Measurements from ENCODE around the gene ANO2.

ANO2 gene

DNA sequence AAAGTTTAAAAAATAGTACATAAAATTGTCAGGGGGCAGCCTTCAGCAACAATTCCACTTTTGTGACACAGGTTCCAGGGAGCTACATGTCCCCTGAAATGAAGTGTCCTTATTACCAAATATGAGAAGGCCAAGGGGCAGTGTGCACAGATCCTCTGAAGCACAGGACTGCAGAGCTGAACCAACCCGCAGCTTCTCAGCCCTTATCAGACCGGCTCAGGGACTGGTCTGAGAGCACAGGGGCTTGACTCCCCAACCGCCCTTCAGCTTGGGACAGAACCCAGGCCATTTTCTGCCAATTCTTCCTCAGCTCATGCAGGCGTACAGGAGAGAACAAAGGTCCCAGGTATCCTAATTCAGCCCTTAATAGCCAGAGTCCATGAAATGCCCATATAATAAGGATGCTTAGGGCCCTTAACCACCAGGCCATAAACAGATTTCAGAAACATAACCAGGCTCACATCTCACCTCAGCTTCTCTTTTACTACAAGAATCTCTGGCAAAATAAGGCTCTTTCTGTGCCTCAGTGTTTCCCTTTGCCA, 221.3 kb downstream of the ANO2 start:
- DNase-seq (ENCODE audit: low read depth in 2 of 2), result no peak

GRCh38 chr12:5723071-5723470, 222.0 kb downstream of the ANO2 start:
- no peak for DNase-seq (ENCODE audit: low read depth in 2 of 2)

DNA sequence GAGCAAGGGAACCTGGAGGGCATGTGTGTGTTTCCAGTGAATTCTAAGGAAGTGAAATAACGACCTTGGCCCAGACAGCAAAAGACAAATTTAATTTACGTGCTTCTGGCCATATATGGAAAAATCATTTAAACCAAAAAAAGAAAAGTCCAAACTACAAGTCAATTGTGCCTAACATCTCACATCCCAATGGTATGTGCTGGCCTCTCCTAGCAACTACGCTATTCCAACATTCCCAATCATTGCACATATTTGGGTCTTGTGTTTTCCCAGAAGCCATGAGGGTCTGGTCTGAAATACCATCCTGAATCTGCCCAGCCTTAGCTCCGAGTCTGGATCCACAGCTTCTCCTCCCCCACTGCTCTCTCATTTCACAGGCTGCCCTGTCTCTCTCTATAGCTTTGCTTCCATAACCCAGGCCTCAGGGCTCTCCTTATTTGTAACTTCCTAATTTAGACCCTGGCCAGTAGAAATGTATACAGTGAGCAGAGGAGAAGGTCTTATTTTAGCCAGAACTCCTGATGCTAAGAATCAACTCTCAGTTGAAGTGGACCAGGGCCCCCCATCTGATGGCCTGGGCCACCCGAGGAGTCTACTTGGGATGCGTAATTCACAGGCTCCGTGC, 224.6 kb downstream of the ANO2 start:
- no peak for DNase-seq (ENCODE audit: low read depth in 2 of 2)

DNA sequence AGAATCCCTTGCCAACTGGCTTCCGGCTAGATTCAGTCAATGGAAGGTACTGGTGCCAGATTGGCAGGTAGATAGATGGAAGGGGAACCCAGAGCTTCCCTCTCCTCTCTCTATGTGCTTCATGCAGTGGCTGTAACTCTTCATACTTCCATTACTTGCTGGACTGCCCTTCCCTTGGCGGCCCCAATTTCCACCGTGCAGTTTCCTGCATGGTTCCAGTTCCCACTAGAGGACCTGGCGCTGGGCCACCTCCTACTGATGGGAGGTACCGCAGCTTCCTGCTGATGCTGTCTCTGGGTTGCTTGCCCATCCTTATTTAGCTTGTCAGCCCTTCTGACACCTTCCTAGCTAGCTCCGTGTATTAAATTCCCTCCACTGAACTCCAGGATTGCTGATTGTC, 226.4 kb downstream of the ANO2 start:
- no peak for DNase-seq (ENCODE audit: low read depth in 2 of 2)

DNA sequence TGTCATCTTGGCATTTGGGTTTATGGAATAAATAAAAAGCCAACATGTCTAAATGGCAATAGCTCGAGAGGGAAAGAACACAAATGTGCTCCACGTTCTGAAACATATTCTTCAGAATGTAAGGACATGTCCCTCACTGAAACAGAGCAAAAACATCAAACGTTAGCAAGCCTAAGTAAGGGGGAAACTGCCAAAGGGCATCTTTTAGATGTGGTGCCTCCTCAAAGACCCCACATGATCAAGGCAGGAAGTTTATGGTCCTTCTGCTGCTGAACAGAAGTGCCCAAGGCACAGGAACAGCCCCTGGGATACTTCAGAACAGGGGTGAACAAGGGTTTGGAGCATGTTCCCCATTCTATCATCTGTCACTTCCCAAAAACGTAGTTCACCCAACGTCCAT, 227.0 kb downstream of the ANO2 start:
- DNase-seq (ENCODE audit: low read depth in 2 of 2), result no peak

DNA sequence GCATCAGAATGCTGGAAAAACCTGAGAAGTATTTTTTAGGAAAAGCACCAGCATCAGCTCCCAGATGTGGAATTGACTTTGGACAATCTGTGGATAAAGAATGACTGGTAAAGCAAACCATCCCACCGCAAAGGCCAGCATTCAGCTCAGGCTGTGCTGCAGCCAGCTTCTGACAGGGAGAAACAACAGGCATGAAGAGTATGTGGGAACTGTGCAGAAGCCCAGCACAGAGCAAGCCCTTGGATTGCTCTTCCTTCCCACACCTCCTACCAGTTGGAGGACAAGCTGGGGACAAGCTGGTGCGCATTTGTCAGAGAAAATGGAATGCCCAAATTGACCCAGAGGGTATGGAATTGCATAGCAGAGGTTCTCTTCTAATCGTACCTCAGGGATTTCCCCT, 228.1 kb downstream of the ANO2 start:
- no peak for DNase-seq (ENCODE audit: low read depth in 2 of 2)

- DNase-seq (ENCODE audit: low read depth in 2 of 2), result no peak
These were observed 228.9 kb downstream of the ANO2 start for GRCh38 chr12:5716201-5716600.

- DNase-seq (ENCODE audit: low read depth in 2 of 2), result no peak
These were observed 230.0 kb downstream of the ANO2 start for GRCh38 chr12:5715021-5715420.

- DNase-seq (ENCODE audit: low read depth in 2 of 2), result no peak
These were observed 231.4 kb downstream of the ANO2 start for GRCh38 chr12:5713599-5714081.

GRCh38 chr12:5710260-5710878, 234.7 kb downstream of the ANO2 start:
- DNase-seq (ENCODE audit: low read depth in 2 of 2), result no peak

DNA sequence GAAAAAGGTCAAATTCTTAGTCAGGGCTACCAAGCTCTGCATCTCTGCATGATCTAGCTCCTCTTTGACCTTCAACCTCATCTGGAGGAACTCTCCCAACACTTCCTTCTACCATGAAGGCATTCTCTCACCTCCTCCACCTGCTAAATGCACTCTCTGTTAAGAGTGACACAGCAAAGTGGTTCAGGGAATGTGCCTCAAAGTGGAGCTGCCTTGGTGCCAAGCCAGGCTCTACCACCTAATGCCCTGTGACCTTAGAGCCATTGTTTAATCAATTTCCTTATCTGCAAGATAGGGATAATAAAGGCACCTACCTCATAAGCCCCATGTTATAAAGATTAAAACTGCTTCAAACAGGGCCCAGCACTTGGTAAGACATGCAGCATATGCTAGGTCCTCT, 236.7 kb downstream of the ANO2 start:
- no peak for DNase-seq (ENCODE audit: low read depth in 2 of 2)

- no peak for DNase-seq (ENCODE audit: low read depth in 2 of 2)
These were observed 238.8 kb downstream of the ANO2 start for GRCh38 chr12:5706247-5706646.

DNA sequence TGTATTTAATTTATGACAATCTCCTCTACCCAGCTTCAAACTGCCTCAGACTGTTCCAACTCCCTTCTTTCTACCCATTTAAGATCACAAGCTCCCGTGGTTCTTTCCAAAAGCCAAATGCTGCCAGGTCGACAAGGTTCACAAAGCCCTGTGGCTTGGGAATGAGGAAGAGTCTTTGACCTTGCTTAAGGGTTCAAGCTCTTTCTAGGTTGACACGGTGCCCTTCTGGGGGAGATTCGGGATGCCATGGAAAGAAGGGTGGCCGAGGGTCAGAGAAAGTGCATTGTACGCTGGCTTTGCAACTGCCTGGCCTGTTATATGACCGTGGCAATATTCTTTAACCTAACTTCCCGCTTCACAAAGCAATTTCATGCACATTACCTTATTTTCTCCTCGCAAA, 239.3 kb downstream of the ANO2 start:
- no peak for DNase-seq (ENCODE audit: low read depth in 2 of 2)

GRCh38 chr12:5694759-5695409, 250.2 kb downstream of the ANO2 start:
- DNase-seq (ENCODE audit: low read depth in 2 of 2), result no peak

DNA sequence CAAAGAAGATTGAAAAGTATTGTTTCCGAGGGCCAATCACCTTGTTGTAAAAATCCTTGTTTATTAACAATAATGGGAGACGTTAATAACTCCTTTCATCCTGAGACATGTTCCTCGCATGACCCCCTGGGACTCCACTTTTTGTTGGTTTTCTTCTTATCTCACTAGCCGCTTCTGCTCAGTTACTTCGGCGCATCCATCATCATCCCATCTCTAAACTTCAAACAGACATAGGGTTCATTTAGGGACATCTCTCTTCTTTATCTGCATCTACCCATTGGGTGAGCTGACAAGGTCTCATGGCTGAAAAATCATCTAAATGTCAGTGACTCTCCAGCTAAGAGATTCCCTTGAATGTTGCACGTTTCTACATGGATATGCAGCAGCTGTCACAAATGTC, 252.2 kb downstream of the ANO2 start:
- DNase-seq (ENCODE audit: low read depth in 2 of 2), result no peak

- no peak for DNase-seq (ENCODE audit: low read depth in 2 of 2)
These were observed 253.1 kb downstream of the ANO2 start for GRCh38 chr12:5691943-5692342.

DNA sequence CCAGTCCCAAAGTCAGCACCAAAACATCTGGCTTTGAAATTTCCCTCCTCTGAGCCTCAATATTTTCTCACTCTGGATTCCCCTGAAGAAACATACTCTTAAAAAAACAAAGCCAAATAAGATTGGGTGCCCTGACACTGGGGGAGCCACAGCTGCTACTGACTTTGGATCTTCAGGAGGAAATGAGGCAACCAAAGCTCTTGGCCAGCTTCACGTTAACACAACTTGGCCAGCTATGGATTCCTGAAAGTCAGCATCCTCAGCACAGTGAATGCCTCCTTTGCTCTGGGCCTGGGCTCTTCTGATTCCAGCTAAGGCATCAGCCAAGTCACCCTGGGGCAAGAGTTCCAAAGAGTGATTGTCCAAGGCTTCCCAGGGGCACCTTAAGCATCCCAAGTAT, 254.8 kb downstream of the ANO2 start:
- no peak for DNase-seq (ENCODE audit: low read depth in 2 of 2)

DNA sequence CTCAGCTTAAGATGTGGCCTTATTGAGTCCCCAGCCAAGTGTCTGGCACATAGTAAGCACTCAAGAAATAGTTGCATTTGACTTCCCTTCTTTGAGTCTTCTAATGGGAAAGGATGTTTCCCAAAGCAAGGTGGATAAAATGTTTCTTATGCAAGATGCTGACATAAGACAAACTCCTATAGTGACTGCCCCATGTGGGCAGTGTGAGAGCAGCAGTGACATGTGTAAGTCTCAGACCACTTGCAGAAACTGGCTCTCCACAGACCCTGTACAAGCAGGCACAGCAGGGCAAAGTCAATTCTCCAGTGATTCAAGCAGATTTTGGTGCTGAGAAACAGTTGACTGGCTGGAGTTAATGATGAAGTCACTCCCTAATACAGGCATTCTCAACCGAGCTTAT, 255.3 kb downstream of the ANO2 start:
- no peak for DNase-seq (ENCODE audit: low read depth in 2 of 2)

- DNase-seq (ENCODE audit: low read depth in 2 of 2), result no peak
These were observed 256.8 kb downstream of the ANO2 start for GRCh38 chr12:5688226-5688625.

DNA sequence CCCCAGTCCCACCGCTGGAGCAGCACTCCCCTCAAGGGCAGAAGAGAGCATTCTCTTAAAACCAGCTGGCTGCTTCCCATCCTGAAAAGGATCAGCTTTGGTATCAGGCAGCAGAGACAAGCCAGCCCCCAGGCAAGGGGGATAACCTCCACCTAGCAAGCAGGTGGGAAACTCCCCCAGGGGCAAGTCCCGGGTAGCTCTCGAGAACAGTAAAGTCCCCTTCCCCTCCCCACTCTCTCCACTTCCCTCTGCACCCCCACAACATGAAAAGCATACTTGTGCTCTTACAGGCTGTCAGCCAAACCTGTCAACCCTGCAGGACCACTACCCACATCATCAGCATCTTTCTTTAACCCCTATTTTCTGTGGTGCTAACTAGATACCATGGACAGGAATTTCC, 259.1 kb downstream of the ANO2 start:
- DNase-seq (ENCODE audit: low read depth in 2 of 2), result no peak

DNA sequence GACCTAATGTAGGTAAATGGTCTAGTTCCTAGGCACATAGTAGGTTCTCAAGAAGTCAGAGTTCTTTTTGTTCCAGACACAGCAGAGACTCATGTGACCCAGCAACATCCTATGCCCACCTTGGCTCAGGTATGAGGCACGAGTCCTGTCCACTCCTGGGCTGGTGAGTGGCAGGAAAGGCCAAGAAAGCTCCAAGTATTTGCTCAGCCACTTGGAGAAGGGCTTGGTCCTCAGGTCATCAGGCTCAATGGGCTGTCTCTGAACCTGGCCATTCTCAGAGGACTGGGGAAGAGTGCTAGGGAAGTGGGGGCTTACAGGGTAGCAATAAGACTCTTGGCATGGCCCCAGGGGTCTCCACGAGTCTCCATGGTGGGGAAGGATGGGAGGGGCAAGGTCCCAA, 260.1 kb downstream of the ANO2 start:
- no peak for DNase-seq (ENCODE audit: low read depth in 2 of 2)

GRCh38 chr12:5682581-5682980, 262.5 kb downstream of the ANO2 start:
- no peak for DNase-seq (ENCODE audit: low read depth in 2 of 2)

- no peak for DNase-seq (ENCODE audit: low read depth in 2 of 2)
These were observed 266.9 kb downstream of the ANO2 start for GRCh38 chr12:5678176-5678575.

Measured in stimulated activated CD8-positive, alpha-beta memory T cell treated with anti-CD3 and anti-CD28 coated beads, Interleukin-15, amount 100 ng/mL, for 4 hours (primary cell).